ENCODE data around the gene DPYSL5.

DNA sequence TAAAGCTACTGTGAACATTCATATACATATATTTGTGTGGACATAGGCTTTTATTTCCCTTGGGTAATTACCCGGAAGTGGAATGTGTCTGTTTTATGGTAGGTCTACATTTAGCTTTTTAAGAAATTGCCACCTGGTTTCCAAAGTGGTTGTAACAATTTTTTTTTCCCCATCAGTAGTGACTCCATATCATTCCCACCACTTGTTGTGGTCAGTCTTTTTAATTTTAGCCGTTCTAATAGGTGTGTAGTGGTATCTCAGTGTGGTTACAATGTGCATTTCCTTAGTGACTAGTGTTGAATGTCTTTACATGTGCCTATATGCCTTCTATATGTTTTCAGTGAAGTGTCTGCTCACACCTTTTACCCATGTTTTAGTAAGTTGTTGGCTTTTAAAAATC, 62.2 kb downstream of the DPYSL5 start:
- no peak for TF ChIP-seq POLR2AphosphoS5 (IDR thresholded peaks at IDR 0.05; ENCODE audit: low read depth, low read length)
- TF ChIP-seq, protein P1, sequence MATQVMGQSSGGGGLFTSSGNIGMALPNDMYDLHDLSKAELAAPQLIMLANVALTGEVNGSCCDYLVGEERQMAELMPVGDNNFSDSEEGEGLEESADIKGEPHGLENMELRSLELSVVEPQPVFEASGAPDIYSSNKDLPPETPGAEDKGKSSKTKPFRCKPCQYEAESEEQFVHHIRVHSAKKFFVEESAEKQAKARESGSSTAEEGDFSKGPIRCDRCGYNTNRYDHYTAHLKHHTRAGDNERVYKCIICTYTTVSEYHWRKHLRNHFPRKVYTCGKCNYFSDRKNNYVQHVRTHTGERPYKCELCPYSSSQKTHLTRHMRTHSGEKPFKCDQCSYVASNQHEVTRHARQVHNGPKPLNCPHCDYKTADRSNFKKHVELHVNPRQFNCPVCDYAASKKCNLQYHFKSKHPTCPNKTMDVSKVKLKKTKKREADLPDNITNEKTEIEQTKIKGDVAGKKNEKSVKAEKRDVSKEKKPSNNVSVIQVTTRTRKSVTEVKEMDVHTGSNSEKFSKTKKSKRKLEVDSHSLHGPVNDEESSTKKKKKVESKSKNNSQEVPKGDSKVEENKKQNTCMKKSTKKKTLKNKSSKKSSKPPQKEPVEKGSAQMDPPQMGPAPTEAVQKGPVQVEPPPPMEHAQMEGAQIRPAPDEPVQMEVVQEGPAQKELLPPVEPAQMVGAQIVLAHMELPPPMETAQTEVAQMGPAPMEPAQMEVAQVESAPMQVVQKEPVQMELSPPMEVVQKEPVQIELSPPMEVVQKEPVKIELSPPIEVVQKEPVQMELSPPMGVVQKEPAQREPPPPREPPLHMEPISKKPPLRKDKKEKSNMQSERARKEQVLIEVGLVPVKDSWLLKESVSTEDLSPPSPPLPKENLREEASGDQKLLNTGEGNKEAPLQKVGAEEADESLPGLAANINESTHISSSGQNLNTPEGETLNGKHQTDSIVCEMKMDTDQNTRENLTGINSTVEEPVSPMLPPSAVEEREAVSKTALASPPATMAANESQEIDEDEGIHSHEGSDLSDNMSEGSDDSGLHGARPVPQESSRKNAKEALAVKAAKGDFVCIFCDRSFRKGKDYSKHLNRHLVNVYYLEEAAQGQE (IDR thresholded peaks at IDR 0.05; ENCODE audit: insufficient read depth in 1 of 2, low read depth in 2 of 2, low read length in 2 of 2): no peak
- TF ChIP-seq SIN3A (IDR thresholded peaks at IDR 0.05; ENCODE audit: borderline replicate concordance, insufficient read depth, low read length): no peak

All from PFSK-1 (cell line).